K562 (cell line): ENCODE measurements around the gene ATP5F1D. TPM values are rescaled to one million over a fixed set of nuclear protein-coding genes. Genes with fewer than 3 reads are reported as not detected.

Source experiments
- HNRNPL ChIP-seq: fragments of 200-400 bp; formaldehyde crosslinking; IDR thresholded peaks from 2 replicates; pipeline ENCODE4 v1.6.1; 2017; ENCODE audit warnings: low read depth, mild to moderate bottlenecking, low read length
- HNRNPLL ChIP-seq: fragments of 200-400 bp; formaldehyde crosslinking; IDR thresholded peaks from 2 replicates; pipeline ENCODE4 v1.6.1; 2017; ENCODE audit warnings: low read length, low read depth, mild to moderate bottlenecking; ENCODE audit not compliant: poor library complexity, severe bottlenecking
- HSF4 ChIP-seq: fragments of 250-450 bp; sonication (Bioruptor Pico); IDR thresholded peaks from 2 replicates; pipeline ENCODE4 v2.1.2; 2022; ENCODE audit warnings: mild to moderate bottlenecking, moderate library complexity, borderline replicate concordance
- JUND ChIP-seq, 2 experiments: IDR thresholded peaks; 2 replicates in 1 of 2; 3 replicates in 1 of 2; pipeline ENCODE4 v1.6.1; 2011; ENCODE audit warnings: borderline replicate concordance in 2 of 2, low read depth in 2 of 2, low read length in 2 of 2, improper control_type of control experiment in 1 of 2, missing biosample characterization in 1 of 2, missing genetic modification characterization in 1 of 2, missing genetic modification reagents in 1 of 2
- KLF10 ChIP-seq: fragments of 250-450 bp; sonication (Bioruptor Pico); IDR thresholded peaks from 2 replicates; pipeline ENCODE4 v1.6.1; 2021; ENCODE audit warnings: matching md5 sums
- L3MBTL2 ChIP-seq: fragments of 450-650 bp; IDR thresholded peaks from 2 replicates; pipeline ENCODE4 v1.6.1; 2016; ENCODE audit warnings: mild to moderate bottlenecking, moderate library complexity
- MYC ChIP-seq, 2 experiments: fragments of 250-450 bp in 1 of 2; sonication (Bioruptor Pico) in 1 of 2; IDR thresholded peaks; 2 replicates each; pipeline versions ENCODE4 v1.5.1 to v1.6.1; 2012 to 2021; ENCODE audit warnings: low read depth in 2 of 2, borderline replicate concordance in 1 of 2, improper control_type of control experiment in 1 of 2, low read length in 1 of 2, mild to moderate bottlenecking in 1 of 2, moderate library complexity in 1 of 2
- NFYB ChIP-seq: IDR thresholded peaks from 2 replicates; pipeline ENCODE4 v1.6.1; 2011; ENCODE audit warnings: mild to moderate bottlenecking, moderate library complexity; ENCODE audit not compliant: insufficient read length; ENCODE audit errors: extremely low read depth
- POLR2G ChIP-seq: fragments of 200-400 bp; formaldehyde crosslinking; IDR thresholded peaks from 2 replicates; pipeline ENCODE4 v1.6.1; 2017; ENCODE audit warnings: low read depth, mild to moderate bottlenecking, antibody characterized with exemption, low read length, moderate library complexity
- POU5F1 ChIP-seq: fragments of 150-350 bp; IDR thresholded peaks from 2 replicates; pipeline ENCODE4 v1.6.1; 2014; ENCODE audit warnings: borderline replicate concordance, low read length, low read depth, mild to moderate bottlenecking; ENCODE audit not compliant: partially characterized antibody
- PTBP1 ChIP-seq: fragments of 200-400 bp; formaldehyde crosslinking; IDR thresholded peaks from 2 replicates; pipeline ENCODE4 v1.6.1; 2017; ENCODE audit warnings: low read depth, low read length
- ZNF124 ChIP-seq: sonication (generic); formaldehyde crosslinking; IDR thresholded peaks from 2 replicates; pipeline ENCODE4 v1.8.1; 2022; ENCODE audit warnings: missing genetic modification reagents
- ZNF140 ChIP-seq: fragments of 250-450 bp; sonication (Bioruptor Pico); IDR thresholded peaks from 2 replicates; pipeline ENCODE4 v1.8.0; 2021; ENCODE audit warnings: moderate library complexity, mild to moderate bottlenecking, inconsistent platforms
- ZNF551 ChIP-seq: fragments of 250-450 bp; sonication (Bioruptor Pico); IDR thresholded peaks from 2 replicates; pipeline ENCODE4 v1.5.0; 2021; ENCODE audit warnings: mild to moderate bottlenecking, moderate library complexity
- polyA plus RNA-seq, 8 experiments: library from polyadenylated mRNA; depleted of rRNA in 4 of 8; stranded (reverse) in 5 of 8; unstranded in 3 of 8; fragments of >200 nt; fragmentation: Nextera tagmentation in 2 of 8; fragmentation: Illumina TruSeq in 1 of 8; extraction: Ambion mirVana in 2 of 8; extraction: Trizol in 1 of 8; gene quantifications; 2 replicates each; pipeline versions ENCODE4 v1.2.1 to v1.2.3, GENCODE V29; 2011 to 2014; ENCODE audit warnings: inconsistent platforms in 1 of 8, missing spikeins in 1 of 8
- total RNA-seq, 7 experiments: library from RNA; depleted of rRNA in 6 of 7; stranded (reverse); fragments of >200 nt in 6 of 7; fragmentation: Illumina TruSeq in 2 of 7; extraction: Trizol in 2 of 7; gene quantifications; 2 replicates each; pipeline versions ENCODE4 v1.2.1 to v1.2.3, GENCODE V29; 2011 to 2021; ENCODE audit warnings: low replicate concordance in 1 of 7
- TF ChIP-seq, protein P1 (sequence below): fragments of 450-650 bp; formaldehyde crosslinking; conservative IDR thresholded peaks from 2 replicates; pipeline ENCODE4 v1.4.0; 2022; ENCODE audit warnings: mild to moderate bottlenecking, missing genetic modification characterization
- TF ChIP-seq, protein P2 (sequence below): fragments of 250-450 bp; sonication (Bioruptor Pico); IDR thresholded peaks from 2 replicates; pipeline ENCODE4 v1.4.0; 2020; ENCODE audit warnings: mild to moderate bottlenecking
- TF ChIP-seq, protein P3 (sequence below): fragments of 450-650 bp; formaldehyde crosslinking; IDR thresholded peaks from 2 replicates; pipeline ENCODE4 v1.4.0; 2022; ENCODE audit warnings: missing genetic modification characterization
- TF ChIP-seq, protein P4 (sequence below): fragments of 150-350 bp; conservative IDR thresholded peaks from 2 replicates; pipeline ENCODE4 v1.6.1; 2014; ENCODE audit warnings: low read length

ATP5F1D gene
- total and polyA plus RNA-seq, 9 of the 15 experiments (the other 6 are each of a cell fraction or from before 2014, with no cell fraction given): 3.9 to 409 (median 36.8) TPM

DNA sequence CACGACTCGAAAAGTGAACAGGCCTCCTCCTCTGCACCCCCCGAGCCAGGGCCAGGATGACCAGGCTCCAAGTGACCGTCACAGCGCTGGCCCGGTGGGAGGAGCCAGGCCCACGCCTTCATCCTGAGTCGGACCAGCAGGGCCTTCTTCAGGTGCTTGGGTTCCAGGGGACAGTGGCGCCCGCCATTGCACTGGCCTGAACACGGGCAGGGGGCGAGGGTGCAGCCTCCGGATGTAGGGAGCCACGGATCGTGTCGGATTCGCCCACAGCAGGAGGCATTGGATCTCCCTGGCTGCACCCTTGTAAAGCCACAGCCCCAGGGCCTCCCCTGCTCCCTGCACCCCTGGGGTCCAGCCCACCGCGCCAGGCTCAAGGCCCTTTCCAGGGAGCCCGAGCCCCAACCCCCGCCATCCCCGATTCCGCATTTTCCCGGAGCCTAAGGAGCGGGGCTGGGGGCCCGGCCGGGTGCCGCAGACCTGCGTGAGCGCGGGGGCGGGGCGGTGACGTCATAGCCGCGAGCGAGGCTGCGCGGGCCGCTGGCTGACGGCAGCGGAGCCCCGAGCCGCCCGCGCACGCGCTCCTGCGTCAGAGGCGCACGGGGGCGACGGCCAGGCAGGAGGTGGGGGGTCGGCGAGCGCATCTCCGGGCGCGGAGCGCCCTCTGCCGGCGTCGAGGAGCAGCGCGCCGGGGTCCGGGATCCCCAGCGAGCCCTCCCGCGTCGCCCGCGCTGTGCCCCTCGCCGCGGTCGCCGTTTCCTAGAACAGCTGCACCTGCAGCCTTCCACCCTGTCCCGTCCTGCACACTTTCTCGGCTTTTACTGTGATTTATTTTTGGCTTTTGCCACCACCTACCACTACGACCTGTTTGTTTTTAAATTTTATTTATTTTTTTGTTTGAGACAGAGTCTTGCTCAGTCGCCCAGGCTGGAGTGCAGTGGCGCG lies 1.5 kb upstream of the ATP5F1D start (continued):
- TF ChIP-seq NFYB (no peak), JUND (IDR thresholded peaks at IDR 0.05; ENCODE audit: borderline replicate concordance, low read depth, low read length) (peak; percentile 96), JUND (tag; IDR thresholded peaks at IDR 0.05; ENCODE audit: borderline replicate concordance, low read depth, low read length) (peak; percentile 86; the same call in 1 of the 3 replicates), ZNF551 (CRISPR knock-in tag) (no peak), POU5F1 (peak; percentile 18), L3MBTL2 (peak; percentile 73), HNRNPLL (peak; percentile 93), MYC (IDR thresholded peaks at IDR 0.05; ENCODE audit: low read depth, low read length) (peak; percentile 79), MYC (CRISPR knock-in tag; IDR thresholded peaks at IDR 0.05; ENCODE audit: borderline replicate concordance, low read depth) (peak; percentile 86), POLR2G (peak; percentile 74), KLF10 (CRISPR knock-in tag) (no peak), ZNF140 (CRISPR knock-in tag) (no peak), PTBP1 (no peak), HNRNPL (no peak), HSF4 (CRISPR knock-in tag) (no peak), ZNF124 (no peak)
- TF ChIP-seq, protein P1, sequence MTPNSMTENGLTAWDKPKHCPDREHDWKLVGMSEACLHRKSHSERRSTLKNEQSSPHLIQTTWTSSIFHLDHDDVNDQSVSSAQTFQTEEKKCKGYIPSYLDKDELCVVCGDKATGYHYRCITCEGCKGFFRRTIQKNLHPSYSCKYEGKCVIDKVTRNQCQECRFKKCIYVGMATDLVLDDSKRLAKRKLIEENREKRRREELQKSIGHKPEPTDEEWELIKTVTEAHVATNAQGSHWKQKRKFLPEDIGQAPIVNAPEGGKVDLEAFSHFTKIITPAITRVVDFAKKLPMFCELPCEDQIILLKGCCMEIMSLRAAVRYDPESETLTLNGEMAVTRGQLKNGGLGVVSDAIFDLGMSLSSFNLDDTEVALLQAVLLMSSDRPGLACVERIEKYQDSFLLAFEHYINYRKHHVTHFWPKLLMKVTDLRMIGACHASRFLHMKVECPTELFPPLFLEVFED (CRISPR knock-in tag): no peak
- TF ChIP-seq, protein P2, sequence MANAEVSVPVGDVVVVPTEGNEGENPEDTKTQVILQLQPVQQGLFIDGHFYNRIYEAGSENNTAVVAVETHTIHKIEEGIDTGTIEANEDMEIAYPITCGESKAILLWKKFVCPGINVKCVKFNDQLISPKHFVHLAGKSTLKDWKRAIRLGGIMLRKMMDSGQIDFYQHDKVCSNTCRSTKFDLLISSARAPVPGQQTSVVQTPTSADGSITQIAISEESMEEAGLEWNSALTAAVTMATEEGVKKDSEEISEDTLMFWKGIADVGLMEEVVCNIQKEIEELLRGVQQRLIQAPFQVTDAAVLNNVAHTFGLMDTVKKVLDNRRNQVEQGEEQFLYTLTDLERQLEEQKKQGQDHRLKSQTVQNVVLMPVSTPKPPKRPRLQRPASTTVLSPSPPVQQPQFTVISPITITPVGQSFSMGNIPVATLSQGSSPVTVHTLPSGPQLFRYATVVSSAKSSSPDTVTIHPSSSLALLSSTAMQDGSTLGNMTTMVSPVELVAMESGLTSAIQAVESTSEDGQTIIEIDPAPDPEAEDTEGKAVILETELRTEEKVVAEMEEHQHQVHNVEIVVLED: peak; percentile 93
- TF ChIP-seq, protein P3, sequence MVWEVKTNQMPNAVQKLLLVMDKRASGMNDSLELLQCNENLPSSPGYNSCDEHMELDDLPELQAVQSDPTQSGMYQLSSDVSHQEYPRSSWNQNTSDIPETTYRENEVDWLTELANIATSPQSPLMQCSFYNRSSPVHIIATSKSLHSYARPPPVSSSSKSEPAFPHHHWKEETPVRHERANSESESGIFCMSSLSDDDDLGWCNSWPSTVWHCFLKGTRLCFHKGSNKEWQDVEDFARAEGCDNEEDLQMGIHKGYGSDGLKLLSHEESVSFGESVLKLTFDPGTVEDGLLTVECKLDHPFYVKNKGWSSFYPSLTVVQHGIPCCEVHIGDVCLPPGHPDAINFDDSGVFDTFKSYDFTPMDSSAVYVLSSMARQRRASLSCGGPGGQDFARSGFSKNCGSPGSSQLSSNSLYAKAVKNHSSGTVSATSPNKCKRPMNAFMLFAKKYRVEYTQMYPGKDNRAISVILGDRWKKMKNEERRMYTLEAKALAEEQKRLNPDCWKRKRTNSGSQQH (CRISPR knock-in tag): 0 out of 2 replicates have a peak, but pooled peaks have one; percentile 21
- TF ChIP-seq, protein P4, sequence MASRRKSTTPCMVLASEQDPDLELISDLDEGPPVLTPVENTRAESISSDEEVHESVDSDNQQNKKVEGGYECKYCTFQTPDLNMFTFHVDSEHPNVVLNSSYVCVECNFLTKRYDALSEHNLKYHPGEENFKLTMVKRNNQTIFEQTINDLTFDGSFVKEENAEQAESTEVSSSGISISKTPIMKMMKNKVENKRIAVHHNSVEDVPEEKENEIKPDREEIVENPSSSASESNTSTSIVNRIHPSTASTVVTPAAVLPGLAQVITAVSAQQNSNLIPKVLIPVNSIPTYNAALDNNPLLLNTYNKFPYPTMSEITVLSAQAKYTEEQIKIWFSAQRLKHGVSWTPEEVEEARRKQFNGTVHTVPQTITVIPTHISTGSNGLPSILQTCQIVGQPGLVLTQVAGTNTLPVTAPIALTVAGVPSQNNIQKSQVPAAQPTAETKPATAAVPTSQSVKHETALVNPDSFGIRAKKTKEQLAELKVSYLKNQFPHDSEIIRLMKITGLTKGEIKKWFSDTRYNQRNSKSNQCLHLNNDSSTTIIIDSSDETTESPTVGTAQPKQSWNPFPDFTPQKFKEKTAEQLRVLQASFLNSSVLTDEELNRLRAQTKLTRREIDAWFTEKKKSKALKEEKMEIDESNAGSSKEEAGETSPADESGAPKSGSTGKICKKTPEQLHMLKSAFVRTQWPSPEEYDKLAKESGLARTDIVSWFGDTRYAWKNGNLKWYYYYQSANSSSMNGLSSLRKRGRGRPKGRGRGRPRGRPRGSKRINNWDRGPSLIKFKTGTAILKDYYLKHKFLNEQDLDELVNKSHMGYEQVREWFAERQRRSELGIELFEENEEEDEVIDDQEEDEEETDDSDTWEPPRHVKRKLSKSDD: no peak
